Stimulated activated CD4-positive, alpha-beta T cell treated with anti-CD3 and anti-CD28 coated beads, Interleukin-1b, Interleukin-23, amount 100 ng/mL, for 24 hours (primary cell): ENCODE results near the gene CLEC3B.

Experiments used
- DNase-seq, 4 experiments: peaks; one replicate each; pipeline ENCODE4 v3.0.0-alpha.2; 2020; ENCODE audit warnings: low read depth in 4 of 4, low spot score in 1 of 4

Gene CLEC3B

DNA sequence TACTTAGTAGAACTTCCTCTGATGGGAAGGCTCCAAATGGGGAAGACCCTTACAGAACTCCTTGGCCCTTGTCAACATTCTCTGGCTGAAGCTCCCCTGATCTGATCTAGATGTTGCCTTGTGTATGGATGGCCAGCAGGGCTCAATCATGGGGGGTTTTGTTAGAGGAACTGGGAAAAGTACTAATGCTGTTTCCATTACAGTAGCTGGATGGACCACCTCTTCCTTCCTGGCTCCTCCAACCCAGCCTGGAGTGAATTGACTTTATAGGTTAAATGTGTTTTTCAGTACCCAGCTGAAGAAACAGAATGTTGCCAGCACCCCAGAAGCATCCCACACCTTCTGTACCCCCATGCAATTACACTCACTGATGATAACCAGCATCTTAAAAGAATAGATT is 22.7 kb upstream of the CLEC3B start:
- DNase-seq, result no peak

DNA sequence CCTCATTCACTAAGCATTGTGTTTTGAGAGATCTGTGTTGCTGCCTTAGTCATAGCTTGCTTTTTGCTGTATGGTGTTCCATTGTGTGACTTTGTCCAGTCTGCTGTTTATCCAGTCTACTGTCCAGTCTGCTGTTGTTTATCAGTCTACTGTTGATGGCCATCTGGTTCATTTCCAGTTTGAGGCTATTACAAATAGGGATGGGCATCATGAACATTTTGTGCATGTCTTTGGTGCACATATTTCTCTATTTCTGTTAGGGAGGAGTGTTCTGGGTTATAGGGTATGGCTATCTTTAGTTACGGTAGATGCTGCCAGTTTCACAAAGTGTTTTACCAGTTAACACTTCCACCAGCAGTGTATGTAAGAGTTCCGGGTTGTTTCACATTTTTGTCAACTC is 22.2 kb upstream of the CLEC3B start:
- no peak for DNase-seq

DNA sequence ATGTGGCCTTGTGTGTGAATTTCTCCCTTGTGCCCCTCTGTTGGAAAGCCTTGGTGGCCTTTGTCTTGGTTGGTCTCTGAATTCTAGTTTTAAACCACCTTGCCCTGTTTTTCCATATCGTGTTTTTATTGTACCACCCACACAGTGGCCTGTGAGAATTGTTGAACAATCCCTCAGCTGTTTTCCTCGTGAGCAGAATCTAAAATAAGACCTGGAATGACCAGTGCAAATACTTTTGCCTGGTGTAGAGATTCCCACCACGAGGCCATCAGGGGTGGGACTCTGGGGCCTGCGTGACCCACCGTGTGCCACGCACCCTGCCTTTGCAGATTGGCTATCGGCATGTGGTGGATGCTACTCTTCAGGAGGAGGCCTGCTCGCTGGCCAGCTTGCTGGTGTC is 19.0 kb upstream of the CLEC3B start:
- no peak for DNase-seq

DNA sequence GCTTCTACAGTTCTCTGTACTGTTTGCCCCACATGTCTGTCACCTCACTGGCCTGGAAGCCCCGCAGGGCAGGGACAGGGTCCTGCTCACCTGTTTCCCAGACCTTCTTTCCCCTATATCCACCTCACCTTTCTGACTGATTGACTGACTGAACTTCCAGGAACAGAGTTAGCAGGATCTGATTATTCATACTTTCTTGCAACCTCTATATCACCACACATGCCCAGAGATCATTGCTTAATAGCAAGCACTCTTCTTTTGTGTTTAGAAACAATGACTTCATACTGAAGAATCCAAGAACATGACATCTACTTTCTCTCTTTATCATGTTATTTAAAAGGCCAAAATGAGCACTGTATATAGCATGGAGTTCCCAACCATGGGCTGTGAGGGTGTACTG is 18.0 kb upstream of the CLEC3B start:
- DNase-seq, result no peak

DNA sequence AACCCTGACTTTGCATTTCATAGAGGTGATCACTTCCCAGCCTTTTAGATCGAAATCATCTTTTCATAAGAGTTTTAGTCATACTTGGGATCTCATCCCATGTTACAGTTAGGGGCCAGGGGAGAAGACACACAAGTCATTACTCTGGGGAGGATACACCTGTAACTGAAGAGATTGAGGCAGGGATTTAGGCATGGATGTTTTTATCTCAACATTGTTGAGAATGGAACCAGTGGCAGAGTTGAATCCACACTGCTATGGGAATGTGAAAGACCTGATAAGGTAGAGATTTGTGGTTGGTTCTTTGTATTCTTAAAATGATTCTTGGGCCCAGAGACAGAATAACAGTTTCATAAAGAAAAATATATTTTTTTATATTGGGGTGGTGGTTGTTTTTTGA is 16.2 kb upstream of the CLEC3B start:
- DNase-seq, result no peak

DNA sequence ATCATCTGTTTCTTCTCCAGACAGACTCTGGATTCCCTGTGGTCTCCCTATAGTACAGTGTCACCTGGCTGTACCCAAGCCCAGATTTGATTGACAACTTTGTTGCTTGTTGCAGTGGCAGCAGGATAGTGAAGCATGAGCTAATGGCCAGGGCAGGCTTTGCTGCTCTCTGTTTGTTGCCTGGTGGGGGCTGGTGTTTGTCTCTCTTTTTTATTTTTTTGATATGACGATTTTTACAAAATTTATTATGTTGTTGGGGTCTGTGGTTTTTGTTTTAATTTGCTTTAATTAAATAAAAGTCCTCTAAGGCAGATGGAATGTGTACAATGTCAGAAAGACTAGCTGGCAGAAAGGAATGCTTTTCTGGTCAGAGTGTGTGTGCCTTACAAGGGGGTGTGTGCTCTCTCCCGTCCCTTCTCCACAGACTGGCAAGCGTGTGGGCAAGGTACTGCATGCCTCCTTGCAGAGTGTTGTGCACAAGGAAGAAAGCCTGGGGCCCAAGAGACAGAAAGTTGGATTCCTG is 15.2 kb upstream of the CLEC3B start:
- no peak for DNase-seq

DNA sequence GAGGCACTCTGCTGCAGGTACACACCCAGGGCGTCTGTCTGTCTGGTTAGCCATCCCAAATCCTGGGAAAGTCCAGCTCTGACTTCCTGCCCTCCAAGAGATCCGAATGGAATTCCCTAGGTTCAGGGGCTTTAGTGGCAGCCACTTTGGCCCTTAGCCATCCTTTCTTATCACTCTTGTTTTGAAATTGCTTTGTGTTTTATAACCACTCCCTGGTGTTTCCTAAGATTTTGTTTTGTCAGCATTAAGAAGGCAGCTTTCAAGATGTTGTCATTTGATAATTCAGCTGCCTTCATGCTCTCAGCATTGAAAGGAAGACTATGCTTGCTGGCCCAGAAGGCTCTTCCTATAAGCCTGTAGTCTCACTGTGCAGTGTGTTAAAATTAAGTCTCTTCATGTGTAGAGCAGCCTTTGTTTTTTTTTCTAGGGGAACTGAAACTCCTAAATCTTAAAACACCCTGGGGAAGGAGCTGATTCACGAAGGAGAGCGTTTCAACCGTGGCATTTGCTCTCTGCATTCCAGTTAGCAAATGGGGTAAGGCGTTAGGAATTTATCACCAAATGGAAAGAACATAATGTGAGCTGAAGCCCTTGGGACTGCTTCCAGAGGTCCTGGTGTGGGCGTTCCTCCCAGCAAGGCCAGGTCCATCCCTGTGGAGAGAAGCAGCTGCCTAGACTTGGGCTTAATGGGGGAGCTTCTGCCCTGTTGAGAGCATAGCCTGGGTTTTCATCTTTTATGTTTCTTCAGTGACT is 14.2 kb upstream of the CLEC3B start:
- no peak for DNase-seq

DNA sequence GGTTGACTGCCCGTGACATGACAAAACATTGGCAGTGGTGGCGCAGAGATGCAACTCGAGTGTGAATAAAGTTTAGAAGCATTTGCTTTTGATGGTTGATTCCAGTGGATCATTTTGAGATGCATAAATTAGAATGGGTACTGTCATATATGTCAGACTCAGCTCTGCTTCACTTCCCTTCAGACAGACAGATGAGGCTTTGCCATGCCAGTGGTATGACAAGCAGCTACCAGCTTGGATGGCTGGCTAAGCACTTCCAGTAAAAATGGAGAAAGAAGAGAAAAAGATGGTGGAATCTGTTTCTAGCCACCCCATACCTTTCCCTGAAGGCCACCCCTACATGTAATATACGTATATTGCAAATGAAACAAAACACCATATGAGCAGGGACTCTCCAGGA is 13.5 kb upstream of the CLEC3B start:
- no peak for DNase-seq

DNA sequence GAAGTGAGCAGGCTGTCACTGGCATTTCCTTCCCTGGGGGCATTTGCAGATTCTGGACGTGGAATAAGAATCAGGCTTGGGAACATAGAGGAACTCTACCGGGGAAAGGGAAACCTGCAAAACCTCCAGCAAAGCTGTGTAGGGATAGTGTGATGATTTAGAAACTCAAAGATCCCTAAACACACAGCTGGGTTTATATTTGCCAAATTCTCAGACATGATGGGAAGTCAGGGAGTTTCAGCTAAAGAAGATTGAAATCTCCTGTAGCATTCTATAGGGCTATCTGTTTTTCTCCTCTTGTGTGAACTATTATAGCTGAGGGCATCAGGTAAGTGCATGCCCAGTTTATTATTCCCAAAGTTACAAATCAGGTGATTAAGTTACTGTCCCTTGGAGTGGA is 9.2 kb upstream of the CLEC3B start:
- no peak for DNase-seq

DNA sequence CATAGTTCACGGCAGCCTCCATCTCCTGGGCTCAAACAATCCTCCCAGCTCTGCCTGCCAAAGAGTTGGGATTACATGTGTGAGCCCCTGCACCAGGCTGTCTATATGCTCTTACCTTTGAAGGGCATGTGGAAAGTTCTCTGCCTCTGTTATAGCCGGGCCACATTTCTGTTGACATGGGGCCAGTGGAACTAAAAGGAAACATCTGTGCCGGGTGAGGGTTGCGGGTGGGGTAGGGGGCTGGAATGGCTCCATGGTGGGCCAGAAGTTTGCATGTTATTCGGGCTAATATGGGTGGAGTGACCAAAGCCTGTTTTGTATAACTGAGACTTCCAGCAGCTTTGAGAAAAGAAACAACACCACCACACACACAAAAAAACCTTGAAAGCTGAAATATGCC is 8.3 kb upstream of the CLEC3B start:
- DNase-seq, result no peak

DNA sequence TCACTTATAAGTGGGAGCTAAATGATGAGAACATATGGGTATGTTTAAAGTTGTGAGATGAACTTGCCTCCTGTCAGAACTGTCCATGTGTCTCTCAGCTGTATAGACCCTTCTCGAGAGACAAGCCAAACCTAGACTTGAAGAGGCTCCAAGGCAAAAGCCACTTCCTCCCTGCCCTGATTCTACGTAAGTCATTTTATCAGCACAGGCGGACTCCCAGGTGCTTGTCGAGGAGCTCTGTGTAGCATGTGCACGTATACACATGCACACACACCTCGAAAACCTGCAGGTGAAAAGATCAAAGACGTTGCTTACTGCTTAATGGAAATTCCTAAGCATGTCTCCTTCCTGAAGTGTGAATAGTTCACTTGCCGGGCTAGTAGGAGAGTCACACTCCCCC is 5.6 kb upstream of the CLEC3B start:
- DNase-seq, result no peak

DNA sequence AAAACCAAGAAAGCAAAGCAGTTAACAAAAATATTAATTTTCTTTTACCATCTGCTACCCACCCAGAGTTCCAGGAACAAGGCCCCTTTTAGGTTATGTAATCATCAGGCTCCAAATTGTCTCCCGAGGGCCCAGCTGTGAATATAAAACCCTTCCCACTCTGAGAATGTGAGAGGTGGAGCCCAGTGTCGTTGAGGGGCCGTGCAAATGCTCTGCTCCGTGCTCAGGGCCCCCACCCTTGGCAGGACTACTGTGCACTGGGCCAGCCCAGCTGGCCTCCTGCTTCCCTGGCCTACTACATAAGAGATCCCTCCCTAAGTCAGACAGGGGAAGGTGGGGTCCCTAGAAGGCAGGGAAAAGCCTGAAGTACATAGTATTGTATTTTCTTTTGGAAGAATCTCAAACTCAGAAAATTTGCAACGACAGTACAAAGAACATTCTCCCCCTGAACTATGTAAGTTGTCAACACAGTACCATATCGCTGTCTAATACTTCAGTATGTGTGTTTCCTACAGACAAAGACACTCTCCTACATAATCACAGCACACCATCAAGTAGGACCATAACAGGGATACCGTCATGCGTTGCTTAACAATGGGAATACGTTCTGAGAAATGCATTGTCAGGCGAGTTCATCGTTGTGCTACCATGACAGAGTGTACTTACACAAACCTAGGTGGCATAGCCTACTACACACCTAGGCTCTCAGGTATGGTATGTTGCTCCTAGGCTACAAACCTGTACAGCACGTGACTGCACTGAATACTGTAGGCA is 4.4 kb upstream of the CLEC3B start:
- no peak for DNase-seq

DNA sequence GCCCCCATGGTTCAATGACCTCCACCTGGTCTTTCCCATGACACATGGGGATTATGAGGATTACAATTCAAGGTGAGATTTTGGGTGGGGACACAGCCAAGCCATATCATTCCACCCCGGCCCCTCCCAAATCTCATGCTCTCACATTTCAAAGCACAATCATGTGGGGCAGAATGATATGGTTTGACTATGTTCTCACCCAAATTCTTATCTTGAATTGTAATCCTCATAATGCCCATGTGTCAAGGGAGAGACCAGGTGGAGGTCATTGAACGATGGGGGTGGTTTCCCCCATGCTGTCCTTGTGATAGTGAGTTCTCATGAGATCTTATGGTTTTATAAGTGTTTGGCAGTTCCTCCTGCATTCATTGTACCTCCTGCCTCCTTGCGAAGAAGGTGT is 2.4 kb upstream of the CLEC3B start:
- no peak for DNase-seq

DNA sequence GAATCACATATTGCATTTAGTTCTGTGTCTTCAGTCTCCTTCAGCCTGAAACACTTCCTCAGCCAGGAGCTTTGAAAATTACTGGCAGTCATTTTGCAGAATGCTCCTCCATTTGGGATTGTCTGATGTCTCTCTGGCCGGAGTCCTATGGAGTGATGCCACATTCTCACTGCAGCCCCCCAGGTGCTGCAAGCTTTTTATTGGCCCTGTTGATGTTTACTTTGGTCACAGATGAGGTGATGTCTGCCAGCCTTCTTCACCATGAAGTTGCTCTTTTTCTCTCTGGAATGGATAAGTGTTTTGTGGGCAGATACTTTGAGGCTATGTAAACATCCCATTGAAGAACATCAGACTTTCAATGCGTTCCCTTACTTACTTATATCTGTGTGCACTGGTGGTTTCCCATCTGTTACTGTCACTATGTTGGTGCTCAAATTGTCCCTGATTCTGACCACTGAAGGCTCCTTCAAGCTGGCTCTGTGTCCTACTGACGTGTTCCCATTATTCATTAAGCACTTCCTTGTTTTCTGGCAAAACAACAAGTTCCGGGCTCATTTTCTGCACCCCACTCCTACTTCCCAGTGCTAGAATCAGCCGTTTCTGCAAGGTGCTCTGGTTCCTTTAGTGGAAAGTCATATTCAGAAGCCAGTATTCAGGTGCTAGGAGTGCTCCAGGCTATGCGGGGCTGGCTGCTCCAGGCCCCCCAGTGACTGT is 1.4 kb upstream of the CLEC3B start:
- no peak for DNase-seq

DNA sequence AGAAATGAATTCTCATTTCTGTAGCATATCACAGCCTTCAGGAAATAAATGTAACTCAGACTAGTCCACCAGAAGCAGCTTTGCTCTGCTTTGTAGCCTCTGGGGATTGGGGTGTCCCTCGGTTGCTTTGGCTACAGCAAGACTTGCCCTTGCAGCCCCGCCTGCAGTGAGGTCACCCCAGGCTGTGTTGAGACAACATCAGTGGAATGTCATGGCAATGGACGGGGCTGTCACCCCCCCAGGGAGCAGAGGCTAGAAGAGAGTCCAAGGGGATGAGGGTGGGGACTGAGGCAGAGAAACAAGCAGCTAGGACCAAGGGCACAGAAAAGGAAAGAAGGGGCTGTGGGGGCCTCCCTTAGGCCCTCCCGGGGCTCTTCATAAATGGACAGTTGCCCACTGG is 854 bp downstream of the CLEC3B start:
- DNase-seq, result no peak

DNA sequence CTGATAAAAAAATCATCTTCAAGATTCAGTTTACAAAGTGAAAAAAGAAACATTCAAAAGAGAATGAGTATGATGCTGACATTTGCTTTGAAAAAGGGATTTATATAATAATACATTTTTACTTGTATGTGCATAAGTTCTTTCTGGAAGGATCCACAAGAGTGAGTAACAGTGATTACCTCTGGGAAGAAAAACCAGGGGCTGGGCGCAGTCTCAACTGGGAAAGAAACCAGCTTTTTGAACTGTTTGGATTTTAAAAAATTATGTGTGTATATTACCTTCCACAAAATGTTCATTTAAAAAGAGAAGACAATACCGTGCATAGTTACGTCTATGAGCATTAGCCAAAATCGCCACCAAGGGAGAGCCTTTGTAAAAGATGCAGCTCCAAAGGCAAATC is 1.3 kb downstream of the CLEC3B start:
- DNase-seq, result no peak

DNA sequence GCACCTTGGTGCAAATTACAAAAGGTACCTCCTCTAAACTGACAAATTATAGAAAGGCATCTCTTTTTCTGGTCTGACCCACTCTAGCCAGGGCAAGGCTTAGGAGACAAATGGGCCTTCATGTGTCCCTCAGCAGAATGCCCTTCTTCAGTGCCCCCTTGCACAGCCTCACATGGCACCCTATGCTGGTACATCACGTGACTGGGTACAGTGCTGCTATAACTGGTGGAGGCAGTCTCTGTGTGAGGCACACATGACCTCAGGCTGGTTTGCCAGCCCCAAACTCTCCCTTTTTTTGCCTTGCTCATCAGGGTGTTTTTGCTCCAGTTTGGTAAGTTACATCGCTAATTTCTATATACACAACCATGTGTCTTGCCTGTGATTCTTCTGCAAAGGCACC is 3.1 kb downstream of the CLEC3B start:
- no peak for DNase-seq

DNA sequence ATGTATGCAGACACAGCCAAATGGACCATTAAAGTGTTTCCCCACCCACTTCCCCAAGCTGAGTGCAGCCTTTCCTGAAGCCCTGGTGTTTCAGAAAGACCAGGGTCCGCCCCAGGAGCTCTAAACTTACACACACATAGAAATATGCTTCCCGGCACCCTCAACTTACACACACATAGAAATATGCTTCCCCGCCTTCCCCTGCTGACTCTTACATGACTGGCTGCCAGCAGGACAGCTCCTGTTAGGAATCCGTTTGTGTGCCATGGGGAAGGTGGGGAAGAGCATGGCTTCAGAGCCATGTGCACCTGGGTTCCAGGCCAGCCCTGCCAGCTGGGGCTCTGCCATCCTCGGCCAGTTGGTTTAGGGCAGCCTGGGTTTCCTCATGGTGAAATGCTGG is 3.6 kb downstream of the CLEC3B start:
- DNase-seq, result no peak

DNA sequence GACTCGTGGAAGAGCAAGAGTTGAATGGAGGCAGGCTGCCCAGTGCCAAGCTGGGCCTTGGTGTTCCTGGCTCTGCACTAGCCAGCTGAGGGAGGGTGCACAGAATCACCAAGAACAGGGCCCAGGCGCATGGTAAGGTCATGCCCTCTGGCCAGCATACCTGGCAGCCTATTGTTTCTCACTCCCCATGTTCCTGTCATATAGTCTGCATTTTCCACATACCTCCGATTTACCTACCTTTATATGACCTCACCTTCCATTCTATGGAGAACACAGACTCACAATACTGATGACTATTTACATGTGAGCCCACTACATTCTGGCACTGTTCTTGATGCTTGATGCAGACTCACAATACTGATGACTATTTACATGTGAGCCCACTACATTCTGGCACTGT is 5.4 kb downstream of the CLEC3B start:
- DNase-seq, result no peak

DNA sequence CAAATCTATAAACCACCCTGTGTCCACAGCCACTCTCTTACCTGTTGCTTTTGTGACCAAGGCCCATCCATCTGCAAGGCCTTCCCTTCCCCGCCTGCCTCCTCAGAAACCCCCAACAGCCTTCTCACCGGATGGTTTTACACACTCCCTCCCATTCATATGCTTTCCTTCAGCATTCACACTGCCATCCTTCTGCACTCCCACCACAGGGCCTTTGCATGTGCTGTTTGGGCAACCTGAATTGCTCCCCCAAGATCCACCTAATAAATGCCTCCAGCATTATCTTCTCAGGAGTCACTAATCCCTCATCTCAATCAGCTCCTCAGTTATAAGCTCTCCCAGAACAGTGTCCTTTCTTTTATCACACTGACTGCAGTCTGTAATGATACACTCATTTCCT is 6.0 kb downstream of the CLEC3B start:
- DNase-seq, result no peak

DNA sequence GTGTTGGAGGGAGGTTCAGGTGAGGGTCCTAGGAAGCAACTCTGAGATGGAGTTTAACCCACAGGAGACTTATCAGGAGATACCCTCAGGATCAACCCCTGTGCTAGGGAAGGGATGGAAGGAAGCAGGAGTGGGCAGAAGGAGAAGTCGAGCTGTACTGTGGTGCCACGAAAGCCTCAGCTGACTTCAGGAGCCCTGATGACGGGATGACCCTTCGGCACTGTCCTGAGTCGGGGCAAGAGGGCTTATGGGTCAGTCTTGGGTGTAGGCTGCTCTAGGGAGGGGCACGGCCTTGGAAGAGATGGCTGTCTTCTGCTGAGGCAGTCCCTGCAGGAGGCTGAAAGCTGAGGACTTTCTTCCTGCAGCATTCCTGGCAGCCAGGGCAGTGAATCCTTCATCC is 7.7 kb downstream of the CLEC3B start:
- DNase-seq, result no peak

DNA sequence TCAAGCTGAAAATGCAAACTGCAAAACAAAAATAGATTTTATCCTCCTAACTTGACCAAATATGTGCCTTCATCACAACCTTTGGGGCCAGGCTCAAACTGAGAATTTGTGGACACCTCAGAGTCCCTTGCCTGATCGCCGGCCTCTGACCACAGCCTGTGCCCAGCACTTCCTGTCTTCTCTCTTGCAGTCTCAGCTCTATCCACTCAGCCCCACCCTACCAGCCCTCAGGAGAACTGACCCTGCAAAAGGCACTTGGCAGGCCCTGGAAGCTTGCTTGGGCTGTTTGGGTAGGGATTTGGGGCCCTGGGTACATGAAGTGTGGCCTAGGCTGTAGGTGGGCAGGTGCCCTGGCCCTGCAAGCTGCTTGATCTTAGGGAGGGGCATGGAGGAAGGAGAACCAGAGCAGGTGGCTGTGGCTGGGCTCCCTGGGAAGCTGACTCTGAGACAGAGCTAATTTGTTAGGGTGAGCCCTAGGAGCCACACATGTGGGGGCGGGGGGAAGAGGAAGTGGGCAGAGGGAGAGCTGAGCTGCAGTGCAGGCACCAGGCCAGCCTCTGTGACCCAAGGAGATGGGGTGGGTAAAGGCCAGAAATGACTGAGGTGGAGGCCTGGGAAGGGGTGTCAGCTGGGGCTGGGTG is 8.6 kb downstream of the CLEC3B start:
- DNase-seq, result no peak
